22Rv1 (cell line): ENCODE measurements around the gene MZB1.

ENCODE experiments used
- CTCF ChIP-seq: fragments of 450-650 bp; IDR thresholded peaks from 2 replicates; pipeline ENCODE4 v1.5.1; 2017; ENCODE audit warnings: mild to moderate bottlenecking
- ZFX ChIP-seq: fragments of 450-650 bp; IDR thresholded peaks from 2 replicates; pipeline ENCODE4 v1.6.1; 2017; ENCODE audit warnings: antibody characterized with exemption, borderline replicate concordance

GRCh38 chr5:139376364-139376763, 13.3 kb downstream of the MZB1 start:
- TF ChIP-seq CTCF (no peak), ZFX (no peak)
